SK-N-SH (cell line): ENCODE results near the gene RGS7. TPM values are rescaled to one million over a fixed set of nuclear protein-coding genes. Genes with fewer than 3 reads are reported as not detected.

Source experiments
- CTCF ChIA-PET: fragments of 300-600, 350-600 bp; formaldehyde crosslinking; extraction: SDS; loops from one replicate; lab custom pipeline; 2021; lab: Yijun Ruan, JAX
- POLR2A ChIA-PET: fragments of 350-600 bp; sonication (Branson Sonifier 250); formaldehyde crosslinking; extraction: SDS; loops from one replicate; lab custom pipeline; 2020; ENCODE audit warnings: antibody characterized with exemption, inconsistent platforms; lab: Yijun Ruan, JAX
- DNase-seq: peaks from one replicate; pipeline ENCODE4 v3.0.0; 2012
- H2AFZ ChIP-seq: fragments of 200-600 bp; sonication (generic); 2 replicates; pipeline ENCODE4 v1.8.1; 2016; ENCODE audit warnings: antibody characterized with exemption, mild to moderate bottlenecking, low read depth
- H3F3A ChIP-seq: fragments of 200-600 bp; sonication (generic); replicated peaks from 2 replicates; pipeline ENCODE3; 2016; ENCODE audit warnings: antibody characterized with exemption, mild to moderate bottlenecking; ENCODE audit not compliant: insufficient read depth
- H3K27ac ChIP-seq, 2 experiments: fragments of 200-500 bp in 1 of 2; fragments of 200-600 bp in 1 of 2; sonication (Bioruptor generic) in 1 of 2; sonication (generic), shearing (Covaris generic) in 1 of 2; 2 replicates each; pipeline versions ENCODE4 v1.5.1 to v1.6.1; 2014 to 2016; ENCODE audit warnings: low read depth in 2 of 2, inconsistent platforms in 1 of 2, low read length in 1 of 2, mild to moderate bottlenecking in 1 of 2, mixed read lengths in 1 of 2
- H3K27me3 ChIP-seq: fragments of 200-600 bp; sonication (generic), shearing (Covaris generic); 2 replicates; pipeline ENCODE4 v1.6.1; 2016; ENCODE audit warnings: mixed run types; ENCODE audit not compliant: insufficient read depth
- H3K36me3 ChIP-seq, 2 experiments: fragments of 200-500 bp in 1 of 2; fragments of 200-600 bp in 1 of 2; sonication (Bioruptor generic) in 1 of 2; sonication (generic) in 1 of 2; replicated peaks in 1 of 2; 2 replicates each; pipeline versions ENCODE3 to v1.5.1; 2014 to 2016; ENCODE audit warnings: low read length in 1 of 2, mild to moderate bottlenecking in 1 of 2; ENCODE audit not compliant: insufficient read depth in 2 of 2, control insufficient read depth in 1 of 2
- H3K4me1 ChIP-seq, 2 experiments: fragments of 200-500 bp in 1 of 2; fragments of 200-600 bp in 1 of 2; sonication (Bioruptor generic) in 1 of 2; sonication (generic), shearing (Covaris generic) in 1 of 2; 2 replicates each; pipeline versions ENCODE4 v1.5.1 to v1.6.1; 2014 to 2016; ENCODE audit warnings: low read depth in 1 of 2, low read length in 1 of 2, mixed run types in 1 of 2; ENCODE audit not compliant: insufficient read depth in 2 of 2, control insufficient read depth in 1 of 2
- H3K4me2 ChIP-seq: fragments of 200-600 bp; sonication (generic), shearing (Covaris generic); 2 replicates; pipeline ENCODE4 v1.6.1; 2017; ENCODE audit warnings: mixed run types
- H3K4me3 ChIP-seq, 2 experiments: fragments of 200-500 bp in 1 of 2; fragments of 200-600 bp in 1 of 2; sonication (Bioruptor generic) in 1 of 2; sonication (generic), shearing (Covaris generic) in 1 of 2; 2 replicates each; pipeline versions ENCODE4 v1.5.1 to v1.8.1; 2014 to 2016; ENCODE audit warnings: low read depth in 2 of 2, inconsistent platforms in 1 of 2, low read length in 1 of 2, mild to moderate bottlenecking in 1 of 2, mixed read lengths in 1 of 2, moderate library complexity in 1 of 2
- H3K79me2 ChIP-seq: fragments of 200-600 bp; sonication (generic); 2 replicates; pipeline ENCODE4 v1.8.1; 2017; ENCODE audit warnings: mild to moderate bottlenecking; ENCODE audit not compliant: insufficient read depth
- H3K9ac ChIP-seq: fragments of 200-600 bp; sonication (generic); 2 replicates; pipeline ENCODE4 v1.6.1; 2017; ENCODE audit warnings: mixed run types
- H3K9me2 ChIP-seq: fragments of 200-600 bp; sonication (generic); 2 replicates; pipeline ENCODE4 v1.6.1; 2017; ENCODE audit warnings: mixed run types
- H3K9me3 ChIP-seq: fragments of 200-600 bp; sonication (generic); 2 replicates; pipeline ENCODE4 v1.6.1; 2017; ENCODE audit warnings: mixed run types, mild to moderate bottlenecking, moderate library complexity
- H4K20me1 ChIP-seq: fragments of 200-600 bp; sonication (generic); 2 replicates; pipeline ENCODE4 v1.6.1; 2017; ENCODE audit warnings: mild to moderate bottlenecking, mixed run types; ENCODE audit not compliant: insufficient read depth
- CHD2 ChIP-seq: fragments of 150-350 bp; IDR thresholded peaks from 2 replicates; pipeline ENCODE4 v1.6.1; 2018; ENCODE audit warnings: low read length; ENCODE audit not compliant: partially characterized antibody
- FOSL2 ChIP-seq: IDR thresholded peaks from 2 replicates; pipeline ENCODE4 v1.4.0; 2012; ENCODE audit warnings: low read depth, mild to moderate bottlenecking, moderate library complexity, borderline replicate concordance
- FOXM1 ChIP-seq: IDR thresholded peaks from 2 replicates; pipeline ENCODE4 v1.4.0; 2012; ENCODE audit warnings: low read depth, mild to moderate bottlenecking
- GABPA ChIP-seq: IDR thresholded peaks from 2 replicates; pipeline ENCODE4 v1.4.0; 2012; ENCODE audit warnings: low read depth, mild to moderate bottlenecking
- GATA2 ChIP-seq: sonication (generic); formaldehyde crosslinking; IDR thresholded peaks from 2 replicates; pipeline ENCODE4 v1.5.0; 2020; ENCODE audit warnings: mild to moderate bottlenecking, missing genetic modification reagents
- JUND ChIP-seq: IDR thresholded peaks from 2 replicates; pipeline ENCODE4 v1.4.0; 2012
- NFIC ChIP-seq: IDR thresholded peaks from 2 replicates; pipeline ENCODE4 v1.4.0; 2012; ENCODE audit warnings: borderline replicate concordance
- NRF1 ChIP-seq: IDR thresholded peaks from 2 replicates; pipeline ENCODE4 v1.6.1; 2012; ENCODE audit warnings: low read depth, mild to moderate bottlenecking, low read length
- POLR2AphosphoS5 ChIP-seq: IDR thresholded peaks from 2 replicates; pipeline ENCODE4 v1.6.1; 2012; ENCODE audit warnings: low read depth, low read length
- RCOR1 ChIP-seq: fragments of 150-350 bp; IDR thresholded peaks from 2 replicates; pipeline ENCODE4 v1.6.1; 2017; ENCODE audit warnings: antibody characterized with exemption, low read length
- RFX5 ChIP-seq: IDR thresholded peaks from 2 replicates; pipeline ENCODE4 v1.6.1; 2012; ENCODE audit warnings: mild to moderate bottlenecking, improper control_type of control experiment, low read length
- RXRA ChIP-seq: IDR thresholded peaks from 2 replicates; pipeline ENCODE4 v1.4.0; 2012; ENCODE audit warnings: low read depth, mild to moderate bottlenecking, borderline replicate concordance
- SMC3 ChIP-seq: IDR thresholded peaks from 2 replicates; pipeline ENCODE4 v1.6.1; 2012; ENCODE audit warnings: low read depth, low read length, improper control_type of control experiment
- TAF1 ChIP-seq: IDR thresholded peaks from 2 replicates; pipeline ENCODE4 v1.6.1; 2012; ENCODE audit warnings: low read depth, mild to moderate bottlenecking, low read length, moderate library complexity, borderline replicate concordance
- USF2 ChIP-seq: fragments of 150-350 bp; IDR thresholded peaks from 2 replicates; pipeline ENCODE4 v1.6.1; 2017; ENCODE audit warnings: antibody characterized with exemption, low read length, low read depth, borderline replicate concordance
- ZBTB33 ChIP-seq: IDR thresholded peaks from 2 replicates; pipeline ENCODE4 v1.4.0; 2012; ENCODE audit warnings: low read depth, borderline replicate concordance
- WGBS: methylation state at CpG from one replicate; pipeline ENCODE4 v1.1.6; 2017; ENCODE audit warnings: low lambda C conversion rate; 5-methylcytosine and 5-hydroxymethylcytosine counted together
- polyA plus RNA-seq, 3 experiments: library from polyadenylated mRNA; depleted of rRNA; stranded (reverse); fragments of >200 nt; gene quantifications; 2 replicates each; pipeline ENCODE4 v1.2.3, GENCODE V29; 2012

Gene RGS7
- polyA plus RNA-seq, 1 of the 3 experiments (the other 2 are of a cell fraction) = 0.36 TPM

- no peak overlapping the region for H3K4me3 ChIP-seq
- CTCF ChIA-PET = no interaction called here
- no peak for DNase-seq
- H3K9me3 ChIP-seq = no peaks in the 10 kb centered on the region
- no peaks in the 10 kb centered on the region for H3F3A ChIP-seq
- no peaks in the 10 kb centered on the region for H3K9me2 ChIP-seq
- no peaks in the 10 kb centered on the region for H4K20me1 ChIP-seq
- no peaks in the 10 kb centered on the region for H3K4me1 ChIP-seq
- H2AFZ ChIP-seq = no peak overlapping the region
- no peaks in the 10 kb centered on the region for H3K79me2 ChIP-seq
- TF ChIP-seq JUND (no peak), SMC3 (no peak), RXRA (no peak), TAF1 (no peak)
- no peak overlapping the region for H3K4me2 ChIP-seq
- no peaks in the 10 kb centered on the region for H3K27me3 ChIP-seq
- no peak overlapping the region for H3K27ac ChIP-seq
- 31% methylated on average over 2 of the region's 2 CpGs for WGBS
- H3K36me3 ChIP-seq = no peaks in the 10 kb centered on the region
- POLR2A ChIA-PET = no interaction called here
- no peak overlapping the region for H3K9ac ChIP-seq
Measured at GRCh38 chr1:240993004-240993403, 364.0 kb downstream of the RGS7 start.

- ChIA-PET CTCF (interaction anchor here (1.0 kb wide), 1 partner anchor 10 kb away, joined by 3 read pairs; no protein-coding TSS in a partner anchor), POLR2A (no interaction called here)
- Histone ChIP-seq H3K9ac (no peak overlapping the region), H3K27ac (no peak overlapping the region), H3K79me2 (no peaks in the 10 kb centered on the region), H3K9me3 (no peaks in the 10 kb centered on the region), H2AFZ (no peak overlapping the region), H3K4me3 (no peak overlapping the region), H3F3A (no peaks in the 10 kb centered on the region), H3K36me3 (no peaks in the 10 kb centered on the region), H3K4me2 (no peak overlapping the region), H3K9me2 (no peaks in the 10 kb centered on the region), H4K20me1 (no peaks in the 10 kb centered on the region), H3K4me1 (no peaks in the 10 kb centered on the region)
- no peak for DNase-seq
- WGBS = 72% methylated on average over 5 of the region's 5 CpGs
- TF ChIP-seq ZBTB33 (no peak), RFX5 (no peak), JUND (no peak), CHD2 (no peak), RCOR1 (no peak)
- TF ChIP-seq, all 33 proteins: peak for 0
- H3K27me3 ChIP-seq = no peaks in the 10 kb centered on the region
Measured at GRCh38 chr1:240991230-240991629, 365.8 kb downstream of the RGS7 start.

GRCh38 chr1:240987928-240988327 lies 369.1 kb downstream of the RGS7 start:
- Histone ChIP-seq H3K27me3 (no peaks in the 10 kb centered on the region), H2AFZ (no peak overlapping the region), H4K20me1 (no peaks in the 10 kb centered on the region), H3K4me2 (no peak overlapping the region), H3K9me2 (no peaks in the 10 kb centered on the region), H3K9me3 (no peaks in the 10 kb centered on the region), H3K79me2 (no peaks in the 10 kb centered on the region), H3F3A (no peaks in the 10 kb centered on the region), H3K27ac (no peak overlapping the region), H3K36me3 (no peaks in the 10 kb centered on the region), H3K4me1 (no peaks in the 10 kb centered on the region), H3K9ac (no peak overlapping the region), H3K4me3 (no peak overlapping the region)
- POLR2A ChIA-PET = no interaction called here
- 27% methylated on average over 5 of the region's 5 CpGs for WGBS
- TF ChIP-seq USF2 = no peak
- TF ChIP-seq GABPA = no peak
- no peak for TF ChIP-seq RFX5
- TF ChIP-seq FOSL2 = no peak
- TF ChIP-seq GATA2 (CRISPR knock-in tag) = no peak
- TF ChIP-seq POLR2AphosphoS5 = no peak
- no peak for TF ChIP-seq NFIC
- TF ChIP-seq NRF1 = no peak
- TF ChIP-seq FOXM1 = no peak
- CTCF ChIA-PET = no interaction called here
- no peak for DNase-seq
